Measurements from ENCODE around the gene AKAP11. TPM values are rescaled to one million over a fixed set of nuclear protein-coding genes. Genes with fewer than 3 reads are reported as not detected.
A peak's percentile ranks its signal among the peaks of the same experiment; 100 is the strongest.

Gene AKAP11
- total and polyA plus RNA-seq, 2 experiments from 2014 or later, result 3.3 to 15.3 TPM

DNA sequence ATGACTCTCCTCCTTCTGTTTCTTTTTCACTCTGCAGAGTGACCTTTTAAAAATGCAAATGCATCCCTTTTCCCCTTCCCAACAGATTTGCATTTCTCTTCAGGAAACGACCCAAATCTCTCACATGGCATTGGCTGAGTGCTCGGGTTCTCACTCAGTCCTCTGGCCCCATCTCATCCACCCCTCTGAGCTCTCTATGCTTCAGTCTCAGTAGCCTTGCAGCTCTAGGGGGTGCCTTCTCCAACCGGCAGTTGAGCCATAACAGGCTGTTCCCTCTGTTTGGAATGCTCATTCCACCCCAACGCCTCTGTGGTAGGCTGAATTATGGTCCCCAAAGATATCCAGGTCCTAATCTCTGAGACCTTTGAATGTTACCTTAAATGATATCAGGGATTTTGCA, 78.2 kb downstream of the AKAP11 start:
- Histone ChIP-seq H3K36me3 (no peaks in the 10 kb centered on the region), H3K27ac (no peak overlapping the region), H3K4me3 (no peak overlapping the region), H3K4me1 (ENCODE audit: low read depth) (peaks cover 11% of the 10 kb centered on the region), H3K9me3 (ENCODE audit: low read depth) (no peaks in the 10 kb centered on the region), H3K27me3 (no peaks in the 10 kb centered on the region)
- no peak for DNase-seq (ENCODE audit: low read depth in 1 of 2, low spot score in 1 of 2)
- TF ChIP-seq, protein P1, sequence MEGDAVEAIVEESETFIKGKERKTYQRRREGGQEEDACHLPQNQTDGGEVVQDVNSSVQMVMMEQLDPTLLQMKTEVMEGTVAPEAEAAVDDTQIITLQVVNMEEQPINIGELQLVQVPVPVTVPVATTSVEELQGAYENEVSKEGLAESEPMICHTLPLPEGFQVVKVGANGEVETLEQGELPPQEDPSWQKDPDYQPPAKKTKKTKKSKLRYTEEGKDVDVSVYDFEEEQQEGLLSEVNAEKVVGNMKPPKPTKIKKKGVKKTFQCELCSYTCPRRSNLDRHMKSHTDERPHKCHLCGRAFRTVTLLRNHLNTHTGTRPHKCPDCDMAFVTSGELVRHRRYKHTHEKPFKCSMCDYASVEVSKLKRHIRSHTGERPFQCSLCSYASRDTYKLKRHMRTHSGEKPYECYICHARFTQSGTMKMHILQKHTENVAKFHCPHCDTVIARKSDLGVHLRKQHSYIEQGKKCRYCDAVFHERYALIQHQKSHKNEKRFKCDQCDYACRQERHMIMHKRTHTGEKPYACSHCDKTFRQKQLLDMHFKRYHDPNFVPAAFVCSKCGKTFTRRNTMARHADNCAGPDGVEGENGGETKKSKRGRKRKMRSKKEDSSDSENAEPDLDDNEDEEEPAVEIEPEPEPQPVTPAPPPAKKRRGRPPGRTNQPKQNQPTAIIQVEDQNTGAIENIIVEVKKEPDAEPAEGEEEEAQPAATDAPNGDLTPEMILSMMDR (IDR thresholded peaks at IDR 0.05; ENCODE audit: low read depth, low read length), result no peak

DNA sequence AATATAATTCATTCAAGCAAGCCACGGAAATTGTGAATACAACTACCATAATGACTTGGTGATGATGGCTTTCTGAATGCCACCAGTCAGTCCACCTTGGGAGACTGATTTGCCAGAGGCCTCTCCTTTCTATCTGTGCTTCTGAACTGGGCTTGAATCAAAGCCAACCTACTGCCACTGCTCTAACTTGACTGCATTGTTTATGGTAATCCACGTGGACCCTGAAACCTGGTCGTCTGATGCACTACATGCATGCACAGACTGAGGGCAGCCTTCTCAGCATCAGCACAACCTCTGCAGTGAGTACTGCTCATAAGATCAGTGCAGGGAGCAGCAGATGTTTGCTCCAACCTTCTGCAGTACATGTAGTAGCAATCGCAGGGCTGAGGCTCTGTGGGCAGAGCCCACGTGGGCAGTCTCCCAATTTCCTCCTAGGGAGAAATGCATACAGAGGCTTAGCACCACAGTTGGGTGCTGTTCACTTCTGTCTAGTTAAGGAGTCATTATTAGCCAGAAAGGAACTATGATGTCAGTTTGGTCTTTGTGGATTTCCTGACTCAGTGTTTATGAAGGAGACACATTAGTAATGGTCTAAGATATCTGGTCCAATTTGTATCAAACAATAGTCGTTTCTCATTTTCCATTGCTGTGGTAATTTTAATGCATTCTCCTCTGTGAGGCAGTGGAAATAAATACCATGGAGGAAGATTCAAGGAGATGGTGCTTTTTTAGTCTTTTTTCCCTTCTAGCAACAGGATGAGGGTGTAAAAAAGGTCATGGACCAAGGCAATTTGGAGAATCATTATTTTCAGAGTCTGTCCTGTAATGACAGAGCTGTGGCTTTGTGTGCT, 82.5 kb downstream of the AKAP11 start:
- DNase-seq (ENCODE audit: low read depth in 1 of 2, low spot score in 1 of 2), result peak; percentile 33 to 76
- Histone ChIP-seq H3K36me3 (no peaks in the 10 kb centered on the region), H3K27me3 (no peaks in the 10 kb centered on the region), H3K9me3 (ENCODE audit: low read depth) (no peaks in the 10 kb centered on the region), H3K4me1 (ENCODE audit: low read depth) (peaks cover 17% of the 10 kb centered on the region), H3K27ac (peak overlapping the region; percentile 57), H3K4me3 (no peak overlapping the region)
- TF ChIP-seq, protein P1 (IDR thresholded peaks at IDR 0.05; ENCODE audit: low read depth, low read length), result peak; percentile 40

DNA sequence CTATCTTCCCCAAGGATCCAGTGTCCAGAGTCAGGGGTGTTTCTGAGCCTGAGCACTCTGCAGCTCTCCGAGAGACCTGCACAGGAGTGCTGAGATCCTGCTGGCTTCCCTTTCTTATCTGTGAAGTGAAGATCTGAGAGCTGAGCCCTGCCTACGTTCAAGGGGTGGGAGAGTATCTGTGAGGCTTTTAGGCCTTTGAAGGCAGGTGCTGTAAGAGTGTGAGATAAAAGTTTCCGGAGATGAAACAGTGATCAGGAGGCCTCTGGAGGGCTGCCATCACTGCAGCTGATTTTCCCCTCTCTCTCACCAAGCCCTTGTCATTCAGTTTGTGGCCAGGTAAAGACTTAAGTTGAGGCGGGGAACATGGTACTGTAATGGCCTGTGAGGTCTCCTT, 83.1 kb downstream of the AKAP11 start:
- TF ChIP-seq, protein P1 (IDR thresholded peaks at IDR 0.05; ENCODE audit: low read depth, low read length), result no peak
- no peaks in the 10 kb centered on the region for H3K27me3 ChIP-seq
- no peaks in the 10 kb centered on the region for H3K36me3 ChIP-seq
- no peak overlapping the region for H3K4me3 ChIP-seq
- H3K4me1 ChIP-seq (ENCODE audit: low read depth), result peaks cover 23% of the 10 kb centered on the region
- peak in 1 of 2 donors; percentile 39 for DNase-seq (ENCODE audit: low read depth in 1 of 2, low spot score in 1 of 2)
- H3K27ac ChIP-seq, result peak overlapping the region; percentile 57
- no peaks in the 10 kb centered on the region for H3K9me3 ChIP-seq (ENCODE audit: low read depth)

DNA sequence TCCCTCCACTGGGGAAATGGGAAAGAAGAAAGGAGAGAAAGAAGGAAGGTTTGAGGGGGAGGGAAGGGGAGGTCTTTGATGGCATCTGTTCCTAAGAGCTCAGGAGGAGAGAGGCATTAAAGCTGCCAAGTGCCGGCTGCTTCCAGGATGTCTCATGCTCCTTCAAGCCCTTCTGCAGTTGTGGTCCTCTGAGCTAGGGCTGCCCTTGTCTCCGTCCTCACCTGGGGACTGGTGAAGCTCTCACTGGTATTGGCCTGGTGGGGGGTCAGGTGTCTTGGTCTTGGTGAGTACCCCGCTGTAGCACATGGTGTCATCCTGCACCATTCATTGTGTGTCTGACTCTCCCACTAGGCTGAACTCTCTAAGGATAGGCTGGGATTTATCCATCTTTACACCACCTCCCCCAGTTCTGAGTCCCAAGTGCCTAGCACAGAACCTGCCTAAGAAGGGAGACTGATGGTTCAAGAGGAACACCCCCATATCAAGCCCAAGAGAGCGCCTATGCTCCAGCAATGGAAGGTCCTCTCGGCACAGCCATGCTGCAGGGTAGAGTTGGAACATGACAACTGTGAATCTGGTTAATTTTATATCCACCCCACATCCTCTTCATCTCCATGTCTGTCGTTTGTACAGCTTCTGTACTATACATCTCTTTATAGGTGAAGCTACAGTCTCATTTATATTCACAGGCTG, 83.7 kb downstream of the AKAP11 start:
- Histone ChIP-seq H3K36me3 (no peaks in the 10 kb centered on the region), H3K4me1 (ENCODE audit: low read depth) (peaks cover 29% of the 10 kb centered on the region), H3K27ac (peak overlapping the region; percentile 57), H3K4me3 (no peak overlapping the region), H3K27me3 (no peaks in the 10 kb centered on the region), H3K9me3 (ENCODE audit: low read depth) (no peaks in the 10 kb centered on the region)
- TF ChIP-seq, protein P1 (IDR thresholded peaks at IDR 0.05; ENCODE audit: low read depth, low read length), result no peak
- no peak for DNase-seq (ENCODE audit: low read depth in 1 of 2, low spot score in 1 of 2)

DNA sequence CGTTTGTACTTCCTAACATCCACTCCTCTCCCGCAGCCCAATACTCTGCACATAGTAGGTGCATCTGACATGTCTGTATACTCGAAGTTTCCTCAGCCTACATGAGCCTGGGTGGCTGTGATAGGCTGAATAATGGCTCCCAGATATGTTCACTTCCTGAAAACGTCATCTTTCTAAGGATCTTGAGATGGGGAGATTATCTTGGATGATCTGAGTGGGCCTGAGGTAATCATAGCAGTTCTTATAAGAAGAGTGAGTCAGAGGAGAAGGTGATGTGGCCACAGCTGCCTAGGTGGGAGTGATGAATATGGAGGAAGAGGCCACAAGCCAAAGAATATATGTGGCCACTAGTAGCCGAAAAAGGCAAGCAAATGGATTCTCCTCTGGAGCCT, 84.2 kb downstream of the AKAP11 start:
- Histone ChIP-seq H3K36me3 (no peaks in the 10 kb centered on the region), H3K27ac (no peak overlapping the region), H3K27me3 (no peaks in the 10 kb centered on the region), H3K4me1 (ENCODE audit: low read depth) (peaks cover 30% of the 10 kb centered on the region), H3K4me3 (no peak overlapping the region), H3K9me3 (ENCODE audit: low read depth) (no peaks in the 10 kb centered on the region)
- no peak for DNase-seq (ENCODE audit: low read depth in 1 of 2, low spot score in 1 of 2)
- TF ChIP-seq, protein P1 (IDR thresholded peaks at IDR 0.05; ENCODE audit: low read depth, low read length), result no peak
